Tibial nerve (tissue), 3 donors: ENCODE results near the gene SYNCRIP.

Experiments
- CTCF ChIP-seq, 5 experiments: fragments of 200-600 bp in 3 of 5; fragments of 450-650 bp in 2 of 5; sonication (generic) in 3 of 5; IDR thresholded peaks; one replicate each; pipeline ENCODE4 v1.5.1; 2016 to 2019; ENCODE audit warnings: antibody characterized with exemption in 5 of 5, mild to moderate bottlenecking in 3 of 5, moderate library complexity in 2 of 5
- POLR2A ChIP-seq, 2 donors: fragments of 450-650 bp; IDR thresholded peaks; one replicate each; pipeline ENCODE4 v1.6.1; 2017; ENCODE audit warnings: antibody characterized with exemption in 2 of 2, mild to moderate bottlenecking in 2 of 2, moderate library complexity in 2 of 2

- no peak for TF ChIP-seq CTCF (IDR thresholded peaks at IDR 0.05)
- TF ChIP-seq POLR2A (IDR thresholded peaks at IDR 0.05) = no peak
Measured at GRCh38 chr6:85684133-85684808, 41.6 kb upstream of the SYNCRIP start.
